MM.1S (cell line): ENCODE measurements around the gene LMO7.

ENCODE experiments used
- EZH2 ChIP-seq: fragments of 300-600 bp; sonication (generic); optimal IDR thresholded peaks from 2 replicates; pipeline ENCODE3; 2017; ENCODE audit warnings: low read depth, mild to moderate bottlenecking, antibody characterized with exemption, low read length, mixed read lengths
- EZH2phosphoT487 ChIP-seq: fragments of 300-600 bp; sonication (generic); IDR thresholded peaks from 2 replicates; pipeline ENCODE4 v1.6.1; 2018; ENCODE audit warnings: antibody characterized with exemption, low read length
- TF ChIP-seq, protein P1 (sequence below): fragments of 300-600 bp; sonication (generic); IDR thresholded peaks from 2 replicates; pipeline ENCODE4 v1.5.1; 2016; ENCODE audit warnings: antibody characterized with exemption, low read length, mixed read lengths

DNA sequence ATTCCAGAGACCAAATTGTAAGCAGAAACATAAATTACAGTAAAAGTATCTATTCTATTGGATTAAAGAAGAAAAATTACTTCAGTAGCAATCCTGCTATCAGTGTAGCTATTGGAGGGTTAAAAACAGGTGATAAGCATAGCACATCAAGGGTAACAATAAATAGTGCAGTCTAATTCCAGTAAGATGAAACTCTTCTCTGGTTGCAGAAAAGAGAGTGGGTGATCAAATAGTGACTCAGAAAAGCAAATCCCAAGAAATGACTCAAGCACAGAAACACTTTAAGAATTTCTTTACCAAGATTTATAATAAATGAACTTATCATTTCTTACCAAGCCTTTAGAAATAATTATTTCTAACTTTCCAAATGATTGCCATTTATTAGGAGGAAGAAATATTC lies 135.7 kb downstream of the LMO7 start:
- TF ChIP-seq, protein P1, sequence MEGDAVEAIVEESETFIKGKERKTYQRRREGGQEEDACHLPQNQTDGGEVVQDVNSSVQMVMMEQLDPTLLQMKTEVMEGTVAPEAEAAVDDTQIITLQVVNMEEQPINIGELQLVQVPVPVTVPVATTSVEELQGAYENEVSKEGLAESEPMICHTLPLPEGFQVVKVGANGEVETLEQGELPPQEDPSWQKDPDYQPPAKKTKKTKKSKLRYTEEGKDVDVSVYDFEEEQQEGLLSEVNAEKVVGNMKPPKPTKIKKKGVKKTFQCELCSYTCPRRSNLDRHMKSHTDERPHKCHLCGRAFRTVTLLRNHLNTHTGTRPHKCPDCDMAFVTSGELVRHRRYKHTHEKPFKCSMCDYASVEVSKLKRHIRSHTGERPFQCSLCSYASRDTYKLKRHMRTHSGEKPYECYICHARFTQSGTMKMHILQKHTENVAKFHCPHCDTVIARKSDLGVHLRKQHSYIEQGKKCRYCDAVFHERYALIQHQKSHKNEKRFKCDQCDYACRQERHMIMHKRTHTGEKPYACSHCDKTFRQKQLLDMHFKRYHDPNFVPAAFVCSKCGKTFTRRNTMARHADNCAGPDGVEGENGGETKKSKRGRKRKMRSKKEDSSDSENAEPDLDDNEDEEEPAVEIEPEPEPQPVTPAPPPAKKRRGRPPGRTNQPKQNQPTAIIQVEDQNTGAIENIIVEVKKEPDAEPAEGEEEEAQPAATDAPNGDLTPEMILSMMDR, result no peak
- TF ChIP-seq EZH2 (no peak), EZH2phosphoT487 (no peak)
